GM12891 (cell line): ENCODE measurements around the gene ZIC4.

ENCODE experiments used
- DNase-seq: peaks from one replicate; pipeline ENCODE4 v3.0.0; 2011; ENCODE audit warnings: low spot score; ENCODE audit not compliant: insufficient read length
- FAIRE-seq: peaks from 2 replicates; lab custom pipeline; 2011; peaks lifted over from hg19 to GRCh38; lab: Jason Lieb, UNC
- PAX5 ChIP-seq: IDR thresholded peaks from 2 replicates; pipeline ENCODE4 v1.6.1; 2011; ENCODE audit warnings: low read length, moderate library complexity, mild to moderate bottlenecking; ENCODE audit not compliant: insufficient read depth, severe bottlenecking
- POLR2A ChIP-seq: IDR thresholded peaks from 2 replicates; pipeline ENCODE4 v1.6.1; 2011; ENCODE audit warnings: low read depth, low read length, control low read depth
- POLR2AphosphoS5 ChIP-seq: IDR thresholded peaks from 2 replicates; pipeline ENCODE4 v1.6.1; 2011; ENCODE audit warnings: low read depth, low read length, control low read depth
- POU2F2 ChIP-seq: IDR thresholded peaks from 2 replicates; pipeline ENCODE4 v1.6.1; 2011; ENCODE audit warnings: low read depth, mild to moderate bottlenecking, control low read depth, low read length, moderate library complexity
- SPI1 ChIP-seq: IDR thresholded peaks from 2 replicates; pipeline ENCODE4 v1.6.1; 2011; ENCODE audit warnings: low read depth, low read length, control low read depth
- TAF1 ChIP-seq: IDR thresholded peaks from 2 replicates; pipeline ENCODE4 v1.6.1; 2011; ENCODE audit warnings: low read depth, low read length, control low read depth

ZIC4 gene

DNA sequence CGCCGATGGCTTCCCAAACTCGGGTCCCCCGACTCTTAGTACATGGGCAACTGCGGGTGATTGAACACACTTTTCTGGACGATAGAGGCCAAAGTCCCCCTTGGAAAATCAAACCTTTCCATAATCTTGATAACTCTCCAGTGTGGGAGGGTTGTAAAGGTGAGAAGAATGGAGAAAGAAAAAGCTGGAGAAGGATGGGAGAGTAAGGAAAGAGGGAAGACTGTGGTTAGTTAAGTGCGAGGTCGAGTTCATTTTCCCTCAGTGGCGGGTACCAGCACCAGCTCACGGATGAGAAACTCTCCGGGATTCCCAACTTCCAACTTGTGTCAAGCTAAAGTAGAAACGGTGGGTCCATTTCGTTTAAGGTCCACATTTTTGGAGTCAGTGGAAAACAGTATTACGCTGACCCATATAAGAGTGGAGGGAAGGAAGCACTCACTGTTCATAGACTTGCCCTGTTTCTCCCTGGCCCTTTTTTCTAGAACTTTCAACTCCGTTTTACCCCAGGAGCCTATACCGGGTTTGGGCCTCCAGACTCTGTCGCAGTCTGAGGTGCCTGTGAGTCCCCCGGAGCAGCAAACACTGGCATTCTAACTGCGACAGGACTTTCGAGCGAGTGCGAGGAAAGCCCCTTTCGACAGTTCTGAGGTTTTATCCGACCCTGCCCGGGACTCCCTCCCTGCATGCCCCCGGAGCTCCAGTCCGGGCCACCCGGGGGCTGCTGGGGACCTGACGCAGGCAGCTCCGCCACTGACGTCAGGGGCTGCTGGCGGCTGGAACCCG lies 17.6 kb upstream of the ZIC4 start:
- FAIRE-seq (no peak), DNase-seq (no peak)
- TF ChIP-seq POLR2A (no peak), TAF1 (no peak), POU2F2 (no peak), POLR2AphosphoS5 (no peak), SPI1 (no peak), PAX5 (no peak)

DNA sequence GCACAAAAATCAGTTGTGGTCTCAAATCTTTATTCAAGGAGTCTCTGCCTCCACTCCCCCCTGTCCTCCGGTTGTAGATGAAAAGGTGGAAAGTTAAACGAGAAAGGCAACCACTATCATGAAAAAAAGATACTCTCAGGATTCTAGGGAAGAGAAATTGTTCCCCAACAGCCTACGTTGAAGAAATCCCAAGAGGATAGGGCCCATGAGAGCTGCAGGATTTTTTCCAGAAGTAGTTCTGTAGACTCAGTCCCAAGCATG lies 17.1 kb upstream of the ZIC4 start:
- FAIRE-seq (no peak), DNase-seq (no peak)
- no peak for TF ChIP-seq PAX5
- TF ChIP-seq TAF1 = no peak
- no peak for TF ChIP-seq POLR2AphosphoS5
- TF ChIP-seq POLR2A = no peak
- no peak for TF ChIP-seq POU2F2
- no peak for TF ChIP-seq SPI1

DNA sequence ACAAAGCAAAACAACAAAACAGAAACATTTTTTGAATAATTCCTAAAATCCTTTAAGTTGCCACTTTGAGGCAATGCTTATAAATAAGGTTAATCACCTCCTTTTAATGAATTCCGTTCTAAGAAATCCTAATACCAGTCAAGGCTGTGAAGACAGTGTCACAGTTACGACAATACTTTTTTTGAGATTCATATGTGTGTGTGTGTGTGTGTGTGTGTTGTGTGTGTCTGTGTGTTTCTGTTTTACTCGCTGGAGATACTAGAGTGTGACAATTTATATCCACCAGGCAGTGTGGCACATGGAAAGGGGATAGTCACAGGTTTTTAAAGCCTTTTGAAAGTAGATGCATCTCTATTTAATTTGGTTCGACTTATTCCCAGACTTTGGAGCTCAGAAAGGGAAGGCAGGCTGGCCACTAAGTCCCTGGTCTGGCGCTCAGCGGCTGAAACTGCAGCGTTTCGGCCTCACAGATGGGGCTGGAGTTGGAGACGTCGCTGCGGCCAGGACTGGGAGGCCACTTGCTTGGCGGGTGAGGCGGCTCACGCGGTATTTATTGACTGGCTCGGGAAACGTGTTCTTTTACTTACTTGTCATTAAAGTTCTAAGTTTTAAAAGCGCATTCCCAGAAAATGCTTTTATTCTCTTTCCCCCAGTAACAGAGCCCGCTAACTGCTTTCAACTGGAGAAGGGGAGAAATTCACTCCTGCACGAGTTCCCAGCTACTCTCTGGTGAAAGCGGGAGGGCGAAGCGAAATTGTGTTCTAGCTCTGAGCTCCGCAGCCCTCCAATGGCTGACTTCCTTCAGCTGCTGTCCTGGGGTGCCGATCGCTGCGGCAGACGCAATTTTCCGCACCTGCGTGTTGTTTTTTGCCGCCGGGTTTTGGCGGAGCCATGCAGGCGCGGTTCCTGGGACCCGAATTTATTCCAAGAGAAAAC lies 16.5 kb upstream of the ZIC4 start:
- no peak for DNase-seq
- FAIRE-seq = no peak
- TF ChIP-seq SPI1 = no peak
- TF ChIP-seq PAX5 = no peak
- no peak for TF ChIP-seq POU2F2
- no peak for TF ChIP-seq POLR2AphosphoS5
- no peak for TF ChIP-seq POLR2A
- no peak for TF ChIP-seq TAF1

DNA sequence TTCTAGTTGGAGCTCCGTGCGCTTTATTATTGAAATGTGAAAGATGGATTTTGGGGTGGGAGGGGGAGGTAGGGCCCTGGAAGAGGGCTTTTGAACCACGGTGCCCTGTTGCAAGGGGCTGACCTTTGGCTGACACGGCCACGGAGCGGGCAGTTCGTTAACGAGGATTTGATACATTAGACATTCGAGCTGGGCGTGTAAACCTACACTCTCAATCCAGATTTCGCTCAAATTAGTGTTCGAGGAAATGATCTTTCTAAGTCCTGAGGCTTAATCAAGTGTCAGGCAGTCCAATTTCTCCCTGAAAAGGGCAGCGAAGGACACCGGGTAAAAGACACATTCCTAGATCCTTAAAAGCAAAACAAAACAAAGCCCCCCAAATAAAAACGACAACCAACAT lies 15.9 kb upstream of the ZIC4 start:
- DNase-seq (no peak), FAIRE-seq (no peak)
- no peak for TF ChIP-seq POU2F2
- TF ChIP-seq PAX5 = no peak
- TF ChIP-seq SPI1 = no peak
- no peak for TF ChIP-seq POLR2AphosphoS5
- no peak for TF ChIP-seq POLR2A
- no peak for TF ChIP-seq TAF1

DNA sequence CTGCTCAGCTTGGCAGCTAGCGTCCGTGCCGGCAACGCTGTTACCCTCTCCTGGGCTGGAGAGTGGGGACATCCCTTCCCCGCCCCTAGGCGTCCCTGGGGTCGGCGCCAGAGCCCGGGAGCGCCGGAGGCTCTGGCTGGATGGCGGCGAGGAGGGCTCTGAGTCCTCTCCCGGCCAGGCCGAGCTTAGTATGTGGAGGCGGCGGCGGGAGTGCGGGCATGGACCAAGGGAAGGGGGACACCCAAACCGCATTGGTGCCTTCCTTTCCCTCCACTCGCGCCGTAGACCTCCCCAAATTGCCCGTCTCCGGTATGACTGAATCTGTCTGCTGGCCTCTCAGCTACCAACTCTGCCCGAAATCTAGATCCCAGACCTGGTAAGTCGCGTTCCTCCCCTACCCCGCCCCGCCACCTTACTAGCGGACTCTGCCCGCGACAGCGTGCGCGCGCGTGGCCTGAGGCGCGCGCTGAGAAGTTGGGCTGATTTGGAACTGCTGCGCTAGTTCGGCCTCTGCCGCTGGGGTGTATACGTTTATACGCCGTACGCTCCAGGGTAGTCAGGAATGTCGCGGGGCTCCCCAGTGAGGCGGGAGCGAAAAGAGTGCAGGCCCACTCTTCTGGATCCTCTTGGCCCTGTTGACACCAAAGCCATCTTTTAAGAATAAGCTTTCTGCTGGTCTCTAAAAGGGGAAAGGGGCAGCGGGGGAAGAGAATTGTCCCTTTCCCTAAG lies 15.0 kb upstream of the ZIC4 start:
- no peak for FAIRE-seq
- no peak for TF ChIP-seq SPI1
- no peak for TF ChIP-seq POLR2AphosphoS5
- TF ChIP-seq PAX5 = no peak
- no peak for TF ChIP-seq TAF1
- TF ChIP-seq POLR2A = no peak
- no peak for TF ChIP-seq POU2F2

DNA sequence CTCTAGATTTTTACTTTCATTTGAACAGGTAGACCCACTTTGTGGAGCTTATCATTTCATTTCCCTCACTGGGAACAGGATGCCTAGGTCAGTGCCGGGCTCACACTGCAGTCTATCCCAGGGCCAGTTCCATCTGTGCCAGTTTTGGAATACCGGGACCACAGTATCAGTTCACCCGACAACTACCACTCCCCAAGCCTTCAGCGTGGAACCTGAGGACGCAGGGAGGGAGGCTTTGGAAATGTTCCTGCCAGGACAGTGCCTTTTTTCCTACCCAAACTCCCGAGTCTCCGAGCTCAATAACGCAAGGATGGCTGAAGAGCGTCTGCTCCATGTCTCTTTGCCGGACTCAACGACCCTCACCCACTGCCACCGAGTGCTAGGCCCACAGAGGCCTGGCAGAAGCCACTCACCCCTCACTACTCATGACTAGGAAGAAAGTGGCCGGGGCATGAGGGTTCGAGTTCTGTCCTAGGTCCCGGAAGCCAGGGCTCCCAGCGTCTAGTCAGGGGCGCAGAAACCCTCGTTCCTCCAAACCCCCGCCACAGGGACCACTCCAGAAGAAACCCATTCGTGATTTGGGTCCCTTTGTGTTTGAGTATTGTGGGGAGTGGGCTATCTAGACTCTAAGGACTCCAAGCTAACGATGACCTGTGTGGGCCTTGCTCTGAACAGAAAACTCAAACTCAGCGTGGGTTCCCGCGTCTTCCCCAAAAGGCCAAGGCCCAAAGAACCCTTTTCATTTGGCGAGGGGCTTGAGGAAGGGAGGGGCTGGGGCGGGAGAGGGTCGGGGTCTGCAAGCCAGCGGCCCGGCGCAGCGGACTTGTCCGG lies 14.2 kb upstream of the ZIC4 start:
- DNase-seq (no peak), FAIRE-seq (no peak)
- TF ChIP-seq TAF1 = no peak
- no peak for TF ChIP-seq POLR2A
- TF ChIP-seq POU2F2 = no peak
- no peak for TF ChIP-seq SPI1
- TF ChIP-seq PAX5 = no peak
- no peak for TF ChIP-seq POLR2AphosphoS5

More for the DNA sequence above, 15.0 kb upstream of the ZIC4 start:
- DNase-seq = no peak

DNA sequence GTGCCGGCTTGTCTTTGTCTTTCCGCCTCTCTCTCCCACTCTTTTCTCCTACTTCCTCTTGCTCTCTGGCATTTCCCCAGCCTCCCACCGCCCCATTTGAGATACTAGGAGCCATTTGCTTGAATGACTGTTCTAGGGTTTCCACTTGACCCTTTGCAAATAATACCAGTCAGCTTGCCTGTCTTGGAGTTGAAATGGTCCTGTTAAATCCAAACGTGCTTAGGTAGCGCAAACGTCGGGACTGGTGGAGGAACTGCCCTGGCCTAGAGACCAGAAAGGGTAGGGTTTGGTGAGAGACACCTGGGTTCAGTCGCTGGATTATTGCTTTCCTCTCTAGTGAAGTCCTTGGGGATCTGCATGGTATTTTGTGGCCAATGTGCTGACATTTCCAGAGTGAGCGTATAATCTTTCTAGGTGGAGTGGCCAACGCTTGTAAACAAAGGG lies 13.5 kb upstream of the ZIC4 start:
- DNase-seq (no peak), FAIRE-seq (no peak)
- TF ChIP-seq SPI1 = no peak
- no peak for TF ChIP-seq POLR2A
- TF ChIP-seq TAF1 = no peak
- no peak for TF ChIP-seq POLR2AphosphoS5
- TF ChIP-seq PAX5 = no peak
- no peak for TF ChIP-seq POU2F2

DNA sequence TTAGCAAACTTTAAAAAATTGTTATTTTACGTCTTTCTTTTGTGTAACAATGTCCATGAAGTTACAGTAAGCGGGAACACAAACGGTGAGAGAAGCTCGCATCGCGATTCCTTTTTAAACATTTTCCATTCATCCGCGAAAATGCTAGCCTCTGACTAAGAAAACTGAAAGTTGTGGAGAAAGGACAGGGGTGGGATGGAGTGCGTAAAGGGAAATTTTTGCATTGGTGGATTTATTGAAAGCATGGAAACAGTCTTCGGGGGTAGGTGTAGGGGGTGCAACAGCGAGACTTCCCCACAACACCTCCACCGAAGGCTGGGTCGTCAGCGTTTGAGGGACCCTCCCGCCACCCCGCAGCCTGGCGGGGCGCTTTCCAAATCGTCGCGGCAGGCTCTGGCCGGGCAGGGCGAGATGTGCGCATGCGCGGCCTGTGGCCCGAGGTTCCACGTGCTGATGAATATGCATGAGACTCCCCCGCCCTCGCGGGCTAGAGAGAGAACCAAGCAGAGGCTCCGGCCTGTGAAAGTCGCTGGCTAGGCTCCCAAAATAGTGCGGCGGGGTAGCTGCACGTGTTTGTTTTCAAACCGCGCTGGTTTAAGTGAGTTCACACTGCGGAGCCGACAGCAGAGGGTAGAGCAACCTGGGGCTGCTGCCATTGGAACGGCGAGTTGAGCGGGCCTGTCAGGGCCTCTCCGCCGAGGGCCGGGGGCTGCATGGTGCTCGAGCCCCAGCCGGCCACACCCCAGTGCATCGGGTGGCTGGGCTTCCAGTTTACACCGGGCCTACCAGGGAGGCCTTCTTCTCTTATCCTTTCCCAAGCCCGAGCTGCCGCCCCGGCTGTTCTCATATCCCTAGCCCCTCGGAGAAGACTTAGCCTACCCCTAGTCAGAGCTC lies 12.7 kb upstream of the ZIC4 start:
- DNase-seq = no peak
- no peak for FAIRE-seq
- no peak for TF ChIP-seq POLR2AphosphoS5
- peak; percentile 49; the same call in 1 of the 2 replicates for TF ChIP-seq POU2F2
- no peak for TF ChIP-seq TAF1
